IMR-90 (cell line): ENCODE results near the gene ADGRF3. TPM values are rescaled to one million over a fixed set of nuclear protein-coding genes. Genes with fewer than 3 reads are reported as not detected.
A peak's percentile ranks its signal among the peaks of the same experiment; 100 is the strongest.

Experiments used
- ATAC-seq: fragments of 200-7000 bp; cut with Tn5 transposase; 2 replicates; pipeline ENCODE4 v1.9.1; 2020; ENCODE audit warnings: low read depth, mild to moderate bottlenecking, moderate library complexity
- BruUV-seq: library from RNA; stranded (reverse); fragments of 400-500 nt; replicated peaks from 2 replicates; lab custom pipeline; 2021; lab: Mats Ljungman, UMichigan
- CTCF ChIA-PET: fragments of 300-600 bp; formaldehyde crosslinking; extraction: SDS; loops from one replicate; lab custom pipeline; 2021; ENCODE audit warnings: antibody characterized with exemption; lab: Yijun Ruan, JAX
- POLR2A ChIA-PET: fragments of 300-600 bp; sonication (Branson Sonifier 250); formaldehyde crosslinking; loops from one replicate; lab custom pipeline; 2022; ENCODE audit warnings: antibody characterized with exemption; ENCODE audit not compliant: unreplicated experiment; lab: Charles Lee
- DNase-seq: peaks from one replicate; pipeline ENCODE4 v3.0.0; 2013
- H2AFZ ChIP-seq: replicated peaks from 2 replicates; pipeline ENCODE3; 2013; ENCODE audit warnings: low read length, mild to moderate bottlenecking; ENCODE audit not compliant: poor library complexity
- H2AK5ac ChIP-seq: 2 replicates; pipeline ENCODE4 v1.6.1; 2013; ENCODE audit warnings: low read depth, low read length, inconsistent platforms
- H2AK9ac ChIP-seq: replicated peaks from 2 replicates; pipeline ENCODE3; 2013; ENCODE audit warnings: mild to moderate bottlenecking, low read depth, low read length, moderate library complexity; ENCODE audit not compliant: poor library complexity
- H2BK120ac ChIP-seq: 2 replicates; pipeline ENCODE4 v1.6.1; 2013; ENCODE audit warnings: low read depth, low read length, inconsistent platforms
- H2BK15ac ChIP-seq: 3 replicates; pipeline ENCODE4 v1.6.1; 2013; ENCODE audit warnings: low read depth, low read length, inconsistent platforms
- H2BK20ac ChIP-seq: 2 replicates; pipeline ENCODE4 v1.6.1; 2013; ENCODE audit warnings: low read depth, mild to moderate bottlenecking, inconsistent platforms, low read length, moderate library complexity
- H2BK5ac ChIP-seq: 2 replicates; pipeline ENCODE4 v1.6.1; 2013; ENCODE audit warnings: mild to moderate bottlenecking, low read depth, low read length, inconsistent platforms; ENCODE audit not compliant: poor library complexity, severe bottlenecking
- H3K14ac ChIP-seq: replicated peaks from 2 replicates; pipeline ENCODE4 v1.6.1; 2013; ENCODE audit warnings: low read depth, low read length, inconsistent platforms
- H3K18ac ChIP-seq: 2 replicates; pipeline ENCODE4 v1.6.1; 2013; ENCODE audit warnings: low read depth, low read length, control low read depth
- H3K23ac ChIP-seq: 2 replicates; pipeline ENCODE4 v1.6.1; 2013; ENCODE audit warnings: low read depth, low read length, inconsistent platforms
- H3K27ac ChIP-seq: 2 replicates; pipeline ENCODE4 v1.5.1; 2013; ENCODE audit warnings: mild to moderate bottlenecking, control low read depth, low read length; ENCODE audit not compliant: insufficient read depth
- H3K27me3 ChIP-seq: 2 replicates; pipeline ENCODE4 v1.6.1; 2013; ENCODE audit warnings: low read length; ENCODE audit not compliant: control insufficient read depth, insufficient read depth
- H3K36me3 ChIP-seq: 2 replicates; pipeline ENCODE4 v1.6.1; 2013; ENCODE audit warnings: low read length, mixed read lengths; ENCODE audit not compliant: control insufficient read depth, insufficient read depth
- H3K4ac ChIP-seq: 2 replicates; pipeline ENCODE4 v1.6.1; 2013; ENCODE audit warnings: low read depth, low read length, inconsistent platforms
- H3K4me1 ChIP-seq: 2 replicates; pipeline ENCODE4 v1.6.1; 2013; ENCODE audit warnings: low read length, mixed read lengths; ENCODE audit not compliant: control insufficient read depth, insufficient read depth
- H3K4me2 ChIP-seq: 2 replicates; pipeline ENCODE4 v1.6.1; 2013; ENCODE audit warnings: low read depth, mild to moderate bottlenecking, control low read depth, low read length, moderate library complexity
- H3K4me3 ChIP-seq: 2 replicates; pipeline ENCODE4 v1.5.1; 2013; ENCODE audit warnings: low read depth, mild to moderate bottlenecking, control low read depth, low read length, moderate library complexity; ENCODE audit not compliant: insufficient read depth
- H3K56ac ChIP-seq: 2 replicates; pipeline ENCODE4 v1.6.1; 2013; ENCODE audit warnings: low read length, inconsistent platforms; ENCODE audit not compliant: insufficient read depth; ENCODE audit errors: extremely low read depth
- H3K79me1 ChIP-seq, 2 experiments: 2 replicates each; pipeline ENCODE4 v1.6.1; 2013; ENCODE audit warnings: low read length in 2 of 2, inconsistent platforms in 1 of 2, low read depth in 1 of 2
- H3K9ac ChIP-seq: 2 replicates; pipeline ENCODE4 v1.6.1; 2013; ENCODE audit warnings: low read depth, low read length, control low read depth
- H3K9me1 ChIP-seq: 2 replicates; pipeline ENCODE4 v1.6.1; 2013; ENCODE audit warnings: low read length, inconsistent platforms; ENCODE audit not compliant: insufficient read depth
- H3K9me3 ChIP-seq: 2 replicates; pipeline ENCODE4 v1.6.1; 2013; ENCODE audit warnings: low read length; ENCODE audit not compliant: control insufficient read depth, insufficient read depth
- H4K20me1 ChIP-seq: 2 replicates; pipeline ENCODE4 v1.6.1; 2013; ENCODE audit warnings: low read length, inconsistent platforms; ENCODE audit not compliant: insufficient read depth
- H4K5ac ChIP-seq: 2 replicates; pipeline ENCODE4 v1.6.1; 2013; ENCODE audit warnings: mild to moderate bottlenecking, low read depth, low read length, control low read depth
- H4K8ac ChIP-seq, 2 experiments: 2 replicates each; pipeline ENCODE4 v1.6.1; 2013; ENCODE audit warnings: low read depth in 2 of 2, low read length in 2 of 2, control low read depth in 1 of 2, inconsistent platforms in 1 of 2
- H4K91ac ChIP-seq: 2 replicates; pipeline ENCODE4 v1.6.1; 2013; ENCODE audit warnings: low read depth, low read length, inconsistent platforms; ENCODE audit not compliant: insufficient read depth
- CEBPB ChIP-seq: IDR thresholded peaks from 2 replicates; pipeline ENCODE4 v1.6.1; 2012; ENCODE audit warnings: low read depth, low read length, improper control_type of control experiment
- CTCF ChIP-seq: conservative IDR thresholded peaks from 2 replicates; pipeline ENCODE4 v1.5.1; 2012; ENCODE audit warnings: mild to moderate bottlenecking, low read depth, low read length, improper control_type of control experiment
- POLR2A ChIP-seq: IDR thresholded peaks from 2 replicates; pipeline ENCODE4 v1.6.1; 2012; ENCODE audit warnings: mild to moderate bottlenecking, low read depth, low read length
- RFX5 ChIP-seq: IDR thresholded peaks from 2 replicates; pipeline ENCODE4 v1.8.0; 2012; ENCODE audit warnings: low read depth, mild to moderate bottlenecking, low read length, moderate library complexity
- WGBS, 2 experiments: methylation state at CpG; one replicate each; pipeline versions ENCODE4 v1.1.5 to v1.1.7; 2013; ENCODE audit warnings: missing lambda C conversion rate in 2 of 2; ENCODE audit not compliant: insufficient read length in 1 of 2; ENCODE audit errors: extremely low coverage in 2 of 2; 5-methylcytosine and 5-hydroxymethylcytosine counted together
- dilution Hi-C: fragments of 300-500 bp; cut with HindIII; formaldehyde crosslinking; loops from one replicate; pipeline ENCODE4 v1.14.3; 2018; ENCODE audit warnings: low sequenced_read_pairs; ENCODE audit not compliant: unreplicated experiment
- in situ Hi-C: fragments of 300-500 bp; cut with MboI; formaldehyde crosslinking; loops from 3 replicates; pipeline ENCODE4 v1.14.3; 2019; ENCODE audit warnings: low sequenced_read_pairs, inconsistent platforms, mixed read lengths
- intact Hi-C: fragments of 100-400 bp; cut with micrococcal nuclease; formaldehyde crosslinking; loops from 2 replicates; pipeline ENCODE4 v1.10.0; 2022
- polyA plus RNA-seq, 3 experiments: library from polyadenylated mRNA; depleted of rRNA; stranded (reverse); fragments of >200 nt; gene quantifications; 2 replicates each; pipeline ENCODE4 v1.2.3, GENCODE V29; 2012; ENCODE audit warnings: low replicate concordance in 1 of 3
- total RNA-seq: library from RNA; depleted of rRNA; stranded (reverse); fragments of >200 nt; gene quantifications from 2 replicates; pipeline ENCODE4 v1.2.3, GENCODE V29; 2012

The ADGRF3 gene
- total and polyA plus RNA-seq, 2 of the 4 experiments (the other 2 are of a cell fraction), result 0.15 TPM; not detected in 1

GRCh38 chr2:26274058-26274613 lies 72.5 kb downstream of the ADGRF3 start (continued):
- TF ChIP-seq RFX5 (no peak), CTCF (no peak)

GRCh38 chr2:26273501-26273900 lies 73.1 kb downstream of the ADGRF3 start:
- Histone ChIP-seq H2AFZ (no peak overlapping the region), H3K14ac (no peak overlapping the region; the same call in 1 of the 2 replicates), H2BK120ac (no peak overlapping the region), H3K56ac (no peak overlapping the region), H2AK5ac (no peak overlapping the region), H2BK20ac (no peak overlapping the region), H3K18ac (peak overlapping the region; percentile 27; the same call in 1 of the 2 replicates), H3K4ac (no peak overlapping the region), H3K27ac (no peak overlapping the region), H3K9me3 (no peaks in the 10 kb centered on the region), H3K27me3 (no peaks in the 10 kb centered on the region), H3K9ac (peak overlapping the region; percentile 24; the same call in 1 of the 2 replicates), H2AK9ac (no peak overlapping the region), H3K4me1 (peaks cover 7% of the 10 kb centered on the region; the same call in 1 of the 2 replicates), H3K23ac (no peak overlapping the region), H3K4me2 (peak overlapping the region; percentile 49; the same call in 1 of the 2 replicates), H4K20me1 (peaks cover 5% of the 10 kb centered on the region; the same call in 1 of the 2 replicates), H3K36me3 (peaks cover 13% of the 10 kb centered on the region), H2BK15ac (0 out of 3 replicates have a peak overlapping the region, but pooled peaks have one; percentile 65), H4K91ac (no peak overlapping the region), H4K8ac (0 out of 4 replicates have a peak overlapping the region, but pooled peaks of 1 of the 2 experiments have one; percentile 15), H4K5ac (no peak overlapping the region), H3K4me3 (no peak overlapping the region), H3K9me1 (peaks cover 10% of the 10 kb centered on the region), H3K79me1 (peaks cover 2 to 14% of the 10 kb centered on the region in 2 experiments), H2BK5ac (peak overlapping the region; percentile 66)
- TF ChIP-seq CEBPB (peak; percentile 35; the same call in 1 of the 2 replicates), POLR2A (no peak)
- ChIA-PET POLR2A (no interaction called here), CTCF (interaction anchor here (0.6 kb wide), 1 partner anchor 68 kb away, joined by 5 read pairs; no protein-coding TSS in a partner anchor)
- in situ Hi-C loops (no loop called here), dilution Hi-C loops (no loop called here), intact Hi-C loops (no loop called here)
- BruUV-seq, result no TSS peak
- WGBS, 2 experiments, result 80% methylated on average over 1 of the region's 2 CpGs; no CpG with 5 or more reads in 1 of the 2 experiments
- ATAC-seq (no peak), DNase-seq (peak; percentile 17)
